SK-N-SH (cell line): Measurements from ENCODE around the gene DCBLD1. TPM values are rescaled to one million over a fixed set of nuclear protein-coding genes. Genes with fewer than 3 reads are reported as not detected.

Experiments used
- CTCF ChIA-PET: fragments of 300-600, 350-600 bp; formaldehyde crosslinking; extraction: SDS; loops from one replicate; lab custom pipeline; 2021; lab: Yijun Ruan, JAX
- POLR2A ChIA-PET: fragments of 350-600 bp; sonication (Branson Sonifier 250); formaldehyde crosslinking; extraction: SDS; loops from one replicate; lab custom pipeline; 2020; ENCODE audit warnings: antibody characterized with exemption, inconsistent platforms; lab: Yijun Ruan, JAX
- DNase-seq: peaks from one replicate; pipeline ENCODE4 v3.0.0; 2012
- H2AFZ ChIP-seq: fragments of 200-600 bp; sonication (generic); 2 replicates; pipeline ENCODE4 v1.8.1; 2016; ENCODE audit warnings: antibody characterized with exemption, mild to moderate bottlenecking, low read depth
- H3F3A ChIP-seq: fragments of 200-600 bp; sonication (generic); replicated peaks from 2 replicates; pipeline ENCODE3; 2016; ENCODE audit warnings: antibody characterized with exemption, mild to moderate bottlenecking; ENCODE audit not compliant: insufficient read depth
- H3K27ac ChIP-seq, 2 experiments: fragments of 200-500 bp in 1 of 2; fragments of 200-600 bp in 1 of 2; sonication (Bioruptor generic) in 1 of 2; sonication (generic), shearing (Covaris generic) in 1 of 2; 2 replicates each; pipeline versions ENCODE4 v1.5.1 to v1.6.1; 2014 to 2016; ENCODE audit warnings: low read depth in 2 of 2, inconsistent platforms in 1 of 2, low read length in 1 of 2, mild to moderate bottlenecking in 1 of 2, mixed read lengths in 1 of 2
- H3K27me3 ChIP-seq: fragments of 200-600 bp; sonication (generic), shearing (Covaris generic); 2 replicates; pipeline ENCODE4 v1.6.1; 2016; ENCODE audit warnings: mixed run types; ENCODE audit not compliant: insufficient read depth
- H3K36me3 ChIP-seq, 2 experiments: fragments of 200-500 bp in 1 of 2; fragments of 200-600 bp in 1 of 2; sonication (Bioruptor generic) in 1 of 2; sonication (generic) in 1 of 2; replicated peaks in 1 of 2; 2 replicates each; pipeline versions ENCODE3 to v1.5.1; 2014 to 2016; ENCODE audit warnings: low read length in 1 of 2, mild to moderate bottlenecking in 1 of 2; ENCODE audit not compliant: insufficient read depth in 2 of 2, control insufficient read depth in 1 of 2
- H3K4me1 ChIP-seq, 2 experiments: fragments of 200-500 bp in 1 of 2; fragments of 200-600 bp in 1 of 2; sonication (Bioruptor generic) in 1 of 2; sonication (generic), shearing (Covaris generic) in 1 of 2; 2 replicates each; pipeline versions ENCODE4 v1.5.1 to v1.6.1; 2014 to 2016; ENCODE audit warnings: low read depth in 1 of 2, low read length in 1 of 2, mixed run types in 1 of 2; ENCODE audit not compliant: insufficient read depth in 2 of 2, control insufficient read depth in 1 of 2
- H3K4me2 ChIP-seq: fragments of 200-600 bp; sonication (generic), shearing (Covaris generic); 2 replicates; pipeline ENCODE4 v1.6.1; 2017; ENCODE audit warnings: mixed run types
- H3K4me3 ChIP-seq, 2 experiments: fragments of 200-500 bp in 1 of 2; fragments of 200-600 bp in 1 of 2; sonication (Bioruptor generic) in 1 of 2; sonication (generic), shearing (Covaris generic) in 1 of 2; 2 replicates each; pipeline versions ENCODE4 v1.5.1 to v1.8.1; 2014 to 2016; ENCODE audit warnings: low read depth in 2 of 2, inconsistent platforms in 1 of 2, low read length in 1 of 2, mild to moderate bottlenecking in 1 of 2, mixed read lengths in 1 of 2, moderate library complexity in 1 of 2
- H3K79me2 ChIP-seq: fragments of 200-600 bp; sonication (generic); 2 replicates; pipeline ENCODE4 v1.8.1; 2017; ENCODE audit warnings: mild to moderate bottlenecking; ENCODE audit not compliant: insufficient read depth
- H3K9ac ChIP-seq: fragments of 200-600 bp; sonication (generic); 2 replicates; pipeline ENCODE4 v1.6.1; 2017; ENCODE audit warnings: mixed run types
- H3K9me2 ChIP-seq: fragments of 200-600 bp; sonication (generic); 2 replicates; pipeline ENCODE4 v1.6.1; 2017; ENCODE audit warnings: mixed run types
- H3K9me3 ChIP-seq: fragments of 200-600 bp; sonication (generic); 2 replicates; pipeline ENCODE4 v1.6.1; 2017; ENCODE audit warnings: mixed run types, mild to moderate bottlenecking, moderate library complexity
- H4K20me1 ChIP-seq: fragments of 200-600 bp; sonication (generic); 2 replicates; pipeline ENCODE4 v1.6.1; 2017; ENCODE audit warnings: mild to moderate bottlenecking, mixed run types; ENCODE audit not compliant: insufficient read depth
- EP300 ChIP-seq, 2 experiments: IDR thresholded peaks; 2 replicates each; pipeline versions ENCODE4 v1.4.0 to v1.6.1; 2012; ENCODE audit warnings: borderline replicate concordance in 1 of 2, low read depth in 1 of 2, low read length in 1 of 2
- FOXM1 ChIP-seq: IDR thresholded peaks from 2 replicates; pipeline ENCODE4 v1.4.0; 2012; ENCODE audit warnings: low read depth, mild to moderate bottlenecking
- GABPA ChIP-seq: IDR thresholded peaks from 2 replicates; pipeline ENCODE4 v1.4.0; 2012; ENCODE audit warnings: low read depth, mild to moderate bottlenecking
- GATA2 ChIP-seq: sonication (generic); formaldehyde crosslinking; IDR thresholded peaks from 2 replicates; pipeline ENCODE4 v1.5.0; 2020; ENCODE audit warnings: mild to moderate bottlenecking, missing genetic modification reagents
- MAX ChIP-seq: IDR thresholded peaks from 2 replicates; pipeline ENCODE4 v1.4.0; 2012; ENCODE audit warnings: low read depth
- MEF2A ChIP-seq: IDR thresholded peaks from 2 replicates; pipeline ENCODE4 v1.4.0; 2012; ENCODE audit warnings: low read depth, borderline replicate concordance
- MXI1 ChIP-seq: IDR thresholded peaks from 2 replicates; pipeline ENCODE4 v1.6.1; 2012; ENCODE audit warnings: mild to moderate bottlenecking, low read depth, low read length, improper control_type of control experiment
- NFIC ChIP-seq: IDR thresholded peaks from 2 replicates; pipeline ENCODE4 v1.4.0; 2012; ENCODE audit warnings: borderline replicate concordance
- NRF1 ChIP-seq: IDR thresholded peaks from 2 replicates; pipeline ENCODE4 v1.6.1; 2012; ENCODE audit warnings: low read depth, mild to moderate bottlenecking, low read length
- PBX3 ChIP-seq: IDR thresholded peaks from 2 replicates; pipeline ENCODE4; 2012
- POLR2AphosphoS5 ChIP-seq: IDR thresholded peaks from 2 replicates; pipeline ENCODE4 v1.6.1; 2012; ENCODE audit warnings: low read depth, low read length
- RCOR1 ChIP-seq: fragments of 150-350 bp; IDR thresholded peaks from 2 replicates; pipeline ENCODE4 v1.6.1; 2017; ENCODE audit warnings: antibody characterized with exemption, low read length
- RFX5 ChIP-seq: IDR thresholded peaks from 2 replicates; pipeline ENCODE4 v1.6.1; 2012; ENCODE audit warnings: mild to moderate bottlenecking, improper control_type of control experiment, low read length
- RXRA ChIP-seq: IDR thresholded peaks from 2 replicates; pipeline ENCODE4 v1.4.0; 2012; ENCODE audit warnings: low read depth, mild to moderate bottlenecking, borderline replicate concordance
- SIN3A ChIP-seq: IDR thresholded peaks from 2 replicates; pipeline ENCODE4 v1.6.1; 2012; ENCODE audit warnings: low read depth, mild to moderate bottlenecking, low read length, moderate library complexity, borderline replicate concordance
- SMC3 ChIP-seq: IDR thresholded peaks from 2 replicates; pipeline ENCODE4 v1.6.1; 2012; ENCODE audit warnings: low read depth, low read length, improper control_type of control experiment
- TCF12 ChIP-seq: IDR thresholded peaks from 2 replicates; pipeline ENCODE4 v1.4.0; 2012
- USF1 ChIP-seq: IDR thresholded peaks from 2 replicates; pipeline ENCODE4 v1.4.0; 2012; ENCODE audit warnings: low read depth, borderline replicate concordance
- USF2 ChIP-seq: fragments of 150-350 bp; IDR thresholded peaks from 2 replicates; pipeline ENCODE4 v1.6.1; 2017; ENCODE audit warnings: antibody characterized with exemption, low read length, low read depth, borderline replicate concordance
- ZBTB33 ChIP-seq: IDR thresholded peaks from 2 replicates; pipeline ENCODE4 v1.4.0; 2012; ENCODE audit warnings: low read depth, borderline replicate concordance
- WGBS: methylation state at CpG from one replicate; pipeline ENCODE4 v1.1.6; 2017; ENCODE audit warnings: low lambda C conversion rate; 5-methylcytosine and 5-hydroxymethylcytosine counted together
- polyA plus RNA-seq, 3 experiments: library from polyadenylated mRNA; depleted of rRNA; stranded (reverse); fragments of >200 nt; gene quantifications; 2 replicates each; pipeline ENCODE4 v1.2.3, GENCODE V29; 2012

The DCBLD1 gene
- polyA plus RNA-seq, 1 of the 3 experiments (the other 2 are of a cell fraction), result 82.2 TPM

GRCh38 chr6:117590447-117590846 lies 108.0 kb downstream of the DCBLD1 start:
- no peak overlapping the region for H3K4me3 ChIP-seq
- peaks cover 19 to 47% of the 10 kb centered on the region in 2 experiments for H3K36me3 ChIP-seq
- no peaks in the 10 kb centered on the region for H3K4me1 ChIP-seq
- no peak overlapping the region for H2AFZ ChIP-seq
- H3K9ac ChIP-seq, result no peak overlapping the region
- WGBS, result 91% methylated on average over 5 of the region's 5 CpGs
- H3K79me2 ChIP-seq, result peaks cover 98% of the 10 kb centered on the region
- POLR2A ChIA-PET, result no interaction called here
- CTCF ChIA-PET, result interaction anchor here (0.9 kb wide), 1 partner anchor 12 kb away, joined by 4 read pairs; the partner anchor contains the start of gene GOPC
- peaks cover 4% of the 10 kb centered on the region for H3F3A ChIP-seq
- H3K4me2 ChIP-seq, result no peak overlapping the region
- H3K27ac ChIP-seq, result no peak overlapping the region
- no peak for DNase-seq
- no peak for TF ChIP-seq MAX
- TF ChIP-seq RCOR1, result no peak
- TF ChIP-seq RXRA, result no peak
- TF ChIP-seq EP300 (IDR thresholded peaks at IDR 0.05; ENCODE audit: borderline replicate concordance in 1 of 2, low read depth in 1 of 2, low read length in 1 of 2), result no peak
- TF ChIP-seq FOXM1, result no peak
- TF ChIP-seq SMC3, result no peak
- no peak for TF ChIP-seq ZBTB33
- TF ChIP-seq GABPA, result no peak
- no peak for TF ChIP-seq POLR2AphosphoS5
- TF ChIP-seq SIN3A, result no peak
- TF ChIP-seq NRF1, result no peak
- no peak for TF ChIP-seq MXI1
- no peak for TF ChIP-seq MEF2A
- TF ChIP-seq USF1, result no peak
- no peak for TF ChIP-seq GATA2 (CRISPR knock-in tag)
- TF ChIP-seq TCF12, result no peak
- no peak for TF ChIP-seq PBX3
- no peak for TF ChIP-seq NFIC
- TF ChIP-seq RFX5, result no peak
- TF ChIP-seq USF2, result no peak
- H4K20me1 ChIP-seq, result peaks cover 59% of the 10 kb centered on the region
- H3K27me3 ChIP-seq, result no peaks in the 10 kb centered on the region
- H3K9me3 ChIP-seq, result no peaks in the 10 kb centered on the region
- H3K9me2 ChIP-seq, result no peaks in the 10 kb centered on the region; the same call in 1 of the 2 replicates
